OCI-LY1 (cell line): ENCODE data around the gene EMD.

Source experiments
- H2AFZ ChIP-seq: fragments of 200-600 bp; sonication (generic), shearing (Covaris generic); 2 replicates; pipeline ENCODE4 v1.6.0; 2014; ENCODE audit warnings: antibody characterized with exemption, mild to moderate bottlenecking, low read length
- H3F3A ChIP-seq: fragments of 200-600 bp; sonication (generic), shearing (Covaris generic); 2 replicates; pipeline ENCODE4 v1.6.0; 2014; ENCODE audit warnings: mild to moderate bottlenecking, antibody characterized with exemption, low read length, moderate library complexity; ENCODE audit not compliant: insufficient read depth
- H3K27ac ChIP-seq: fragments of 200-600 bp; sonication (generic); 2 replicates; pipeline ENCODE4 v1.5.1; 2014; ENCODE audit warnings: low read length, mixed run types, mild to moderate bottlenecking, low read depth; ENCODE audit not compliant: poor library complexity, severe bottlenecking
- H3K27me3 ChIP-seq: fragments of 200-600 bp; sonication (generic); 2 replicates; pipeline ENCODE4 v1.6.0; 2014; ENCODE audit warnings: antibody characterized with exemption, mild to moderate bottlenecking, low read length, moderate library complexity; ENCODE audit not compliant: insufficient read depth
- H3K36me3 ChIP-seq: fragments of 200-600 bp; sonication (generic); 2 replicates; pipeline ENCODE4 v1.6.1; 2014; ENCODE audit warnings: mild to moderate bottlenecking, antibody characterized with exemption, low read length, moderate library complexity, mixed read lengths; ENCODE audit not compliant: insufficient read depth
- H3K4me1 ChIP-seq: fragments of 200-600 bp; sonication (generic); 2 replicates; pipeline ENCODE4 v1.5.1; 2014; ENCODE audit warnings: mild to moderate bottlenecking, low read length, moderate library complexity; ENCODE audit not compliant: insufficient read depth, severe bottlenecking
- H3K4me2 ChIP-seq: fragments of 200-600 bp; sonication (generic), shearing (Covaris generic); 2 replicates; pipeline ENCODE4 v1.6.1; 2014; ENCODE audit warnings: low read length
- H3K4me3 ChIP-seq: fragments of 200-600 bp; sonication (generic); 2 replicates; pipeline ENCODE4 v1.5.1; 2014; ENCODE audit warnings: low read length, low read depth, mild to moderate bottlenecking, mixed read lengths; ENCODE audit not compliant: poor library complexity, severe bottlenecking
- H3K79me2 ChIP-seq: fragments of 200-600 bp; shearing (Covaris generic); 2 replicates; pipeline ENCODE4 v1.6.1; 2016; ENCODE audit warnings: mixed run types, low read length, mixed read lengths; ENCODE audit not compliant: insufficient read depth
- H3K9ac ChIP-seq: fragments of 200-600 bp; sonication (generic), shearing (Covaris generic); 2 replicates; pipeline ENCODE4 v1.6.1; 2014; ENCODE audit warnings: mild to moderate bottlenecking, low read length, mixed read lengths
- H3K9me2 ChIP-seq: fragments of 200-600 bp; sonication (generic), shearing (Covaris generic); 2 replicates; pipeline ENCODE4 v1.6.1; 2014; ENCODE audit warnings: low read depth, mild to moderate bottlenecking, low read length, mixed read lengths
- H3K9me3 ChIP-seq: fragments of 200-600 bp; shearing (Covaris generic); 2 replicates; pipeline ENCODE4 v1.6.1; 2014; ENCODE audit warnings: low read length, mixed read lengths
- H4K20me1 ChIP-seq: fragments of 200-600 bp; sonication (generic), shearing (Covaris generic); 2 replicates; pipeline ENCODE4 v1.6.0; 2016; ENCODE audit warnings: mild to moderate bottlenecking, low read length; ENCODE audit not compliant: insufficient read depth
- CTCF ChIP-seq: fragments of 200-600 bp; sonication (generic), shearing (Covaris generic); IDR thresholded peaks from 2 replicates; pipeline ENCODE4 v1.5.1; 2017; ENCODE audit warnings: mild to moderate bottlenecking, antibody characterized with exemption, low read length, moderate library complexity, mixed read lengths
- EZH2 ChIP-seq: fragments of 200-600 bp; sonication (generic), shearing (Covaris generic); IDR thresholded peaks from 2 replicates; pipeline ENCODE4 v1.8.0; 2017; ENCODE audit warnings: borderline replicate concordance, mixed run types, mild to moderate bottlenecking, antibody characterized with exemption, low read length, moderate library complexity, mixed read lengths

EMD gene

DNA sequence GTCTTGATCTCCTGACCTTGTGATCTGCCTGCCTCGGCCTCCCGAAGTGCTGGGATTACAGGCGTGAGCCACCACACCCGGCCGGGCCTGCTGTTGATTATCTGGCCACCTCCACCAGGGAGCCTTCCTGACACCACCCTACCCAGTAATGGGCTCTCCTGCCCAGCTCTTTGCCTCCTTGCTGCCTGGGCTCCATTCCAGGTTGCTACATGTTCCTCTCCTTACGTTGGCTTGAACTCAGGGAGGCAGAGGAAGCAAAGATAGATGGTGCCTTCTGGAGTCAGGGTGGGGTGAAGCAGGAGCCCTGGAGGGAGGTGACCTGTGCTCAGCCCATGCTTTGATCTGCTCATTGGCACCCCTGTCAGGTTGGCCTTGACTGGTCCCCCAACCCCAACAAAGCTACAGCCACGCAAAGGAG is 31.0 kb upstream of the EMD start:
- H4K20me1 ChIP-seq: no peaks in the 10 kb centered on the region
- H2AFZ ChIP-seq: no peak overlapping the region
- no peak overlapping the region for H3K27ac ChIP-seq
- no peak overlapping the region for H3K4me3 ChIP-seq
- H3K4me1 ChIP-seq: peaks cover 7% of the 10 kb centered on the region
- H3K79me2 ChIP-seq: no peaks in the 10 kb centered on the region
- no peaks in the 10 kb centered on the region for H3K9me3 ChIP-seq
- H3K36me3 ChIP-seq: peaks cover 40% of the 10 kb centered on the region
- H3K27me3 ChIP-seq: no peaks in the 10 kb centered on the region
- H3K9ac ChIP-seq: no peak overlapping the region
- no peaks in the 10 kb centered on the region for H3F3A ChIP-seq
- H3K4me2 ChIP-seq: no peak overlapping the region
- H3K9me2 ChIP-seq: no peaks in the 10 kb centered on the region
- no peak for TF ChIP-seq CTCF
- TF ChIP-seq EZH2: no peak

GRCh38 chrX:154348646-154349358 is 30.3 kb upstream of the EMD start:
- H3K9ac ChIP-seq: no peak overlapping the region
- H3K4me1 ChIP-seq: peaks cover 7% of the 10 kb centered on the region
- H3K79me2 ChIP-seq: no peaks in the 10 kb centered on the region
- no peaks in the 10 kb centered on the region for H3F3A ChIP-seq
- no peaks in the 10 kb centered on the region for H3K27me3 ChIP-seq
- H3K4me3 ChIP-seq: no peak overlapping the region
- H2AFZ ChIP-seq: no peak overlapping the region
- no peaks in the 10 kb centered on the region for H3K9me2 ChIP-seq
- H3K9me3 ChIP-seq: no peaks in the 10 kb centered on the region
- no peak overlapping the region for H3K27ac ChIP-seq
- TF ChIP-seq EZH2 (no peak), CTCF (no peak)
- H4K20me1 ChIP-seq: no peaks in the 10 kb centered on the region
- peaks cover 46% of the 10 kb centered on the region for H3K36me3 ChIP-seq
- H3K4me2 ChIP-seq: no peak overlapping the region

GRCh38 chrX:154349359-154349935 is 29.6 kb upstream of the EMD start:
- H4K20me1 ChIP-seq: no peaks in the 10 kb centered on the region
- peaks cover 7% of the 10 kb centered on the region for H3K4me1 ChIP-seq
- H3K79me2 ChIP-seq: no peaks in the 10 kb centered on the region
- H3K27me3 ChIP-seq: no peaks in the 10 kb centered on the region
- no peak overlapping the region for H2AFZ ChIP-seq
- H3K27ac ChIP-seq: no peak overlapping the region
- TF ChIP-seq EZH2 (no peak), CTCF (no peak)
- H3K36me3 ChIP-seq: peaks cover 52% of the 10 kb centered on the region
- H3K9ac ChIP-seq: no peak overlapping the region
- H3K9me2 ChIP-seq: no peaks in the 10 kb centered on the region
- no peaks in the 10 kb centered on the region for H3K9me3 ChIP-seq
- no peak overlapping the region for H3K4me3 ChIP-seq
- H3F3A ChIP-seq: no peaks in the 10 kb centered on the region
- H3K4me2 ChIP-seq: no peak overlapping the region
